Measurements from ENCODE around the gene ZNF423.

Gene ZNF423

GRCh38 chr16:49441366-49441780 is 414.5 kb downstream of the ZNF423 start:
- H3K9ac ChIP-seq (ENCODE audit: low read length) = peak overlapping the region; percentile 17; the same call in 1 of the 2 replicates

GRCh38 chr16:49440156-49441065 is 415.5 kb downstream of the ZNF423 start:
- H2AFZ ChIP-seq (ENCODE audit: low read length) = no peak overlapping the region

More at GRCh38 chr16:49441366-49441780, 414.5 kb downstream of the ZNF423 start:
- no peaks in the 10 kb centered on the region for H3K36me3 ChIP-seq (ENCODE audit: insufficient read depth, low read length)
- H3K27ac ChIP-seq (ENCODE audit: low read depth, low read length, poor library complexity, severe bottlenecking) = peak overlapping the region; percentile 15
- H3K4me3 ChIP-seq (ENCODE audit: low read depth, low read length, poor library complexity, severe bottlenecking) = peak overlapping the region; percentile 26
- H3K9me2 ChIP-seq (ENCODE audit: low read depth, low read length) = no peaks in the 10 kb centered on the region
- H3F3A ChIP-seq (ENCODE audit: insufficient read depth, low read length) = no peaks in the 10 kb centered on the region
- no peaks in the 10 kb centered on the region for H3K79me2 ChIP-seq (ENCODE audit: insufficient read depth, low read length)
- TF ChIP-seq EZH2 (IDR thresholded peaks at IDR 0.05; ENCODE audit: borderline replicate concordance, low read length) = no peak
- TF ChIP-seq CTCF (IDR thresholded peaks at IDR 0.05; ENCODE audit: low read length) = peak; percentile 66
- no peak overlapping the region for H2AFZ ChIP-seq (ENCODE audit: low read length)
- H3K27me3 ChIP-seq (ENCODE audit: insufficient read depth, low read length) = peaks cover 3% of the 10 kb centered on the region; the same call in 1 of the 2 replicates
- peaks cover 49% of the 10 kb centered on the region for H3K4me1 ChIP-seq (ENCODE audit: insufficient read depth, low read length, severe bottlenecking)
- peak overlapping the region; percentile 45 for H3K4me2 ChIP-seq (ENCODE audit: low read length)
- H3K9me3 ChIP-seq (ENCODE audit: low read length) = no peaks in the 10 kb centered on the region
- no peaks in the 10 kb centered on the region for H4K20me1 ChIP-seq (ENCODE audit: insufficient read depth, low read length)

GRCh38 chr16:49439676-49440075 is 416.2 kb downstream of the ZNF423 start:
- H3K27me3 ChIP-seq (ENCODE audit: insufficient read depth, low read length) = peaks cover 6% of the 10 kb centered on the region; the same call in 1 of the 2 replicates
- no peaks in the 10 kb centered on the region for H3K36me3 ChIP-seq (ENCODE audit: insufficient read depth, low read length)
- H3K9me3 ChIP-seq (ENCODE audit: low read length) = no peaks in the 10 kb centered on the region
- no peak overlapping the region for H3K9ac ChIP-seq (ENCODE audit: low read length)
- H2AFZ ChIP-seq (ENCODE audit: low read length) = no peak overlapping the region
- no peaks in the 10 kb centered on the region for H3K9me2 ChIP-seq (ENCODE audit: low read depth, low read length)
- H3K4me2 ChIP-seq (ENCODE audit: low read length) = no peak overlapping the region
- no peak overlapping the region for H3K27ac ChIP-seq (ENCODE audit: low read depth, low read length, poor library complexity, severe bottlenecking)
- peaks cover 38% of the 10 kb centered on the region for H3K4me1 ChIP-seq (ENCODE audit: insufficient read depth, low read length, severe bottlenecking)
- TF ChIP-seq EZH2 (IDR thresholded peaks at IDR 0.05; ENCODE audit: borderline replicate concordance, low read length) (no peak), CTCF (IDR thresholded peaks at IDR 0.05; ENCODE audit: low read length) (no peak)
- no peaks in the 10 kb centered on the region for H3K79me2 ChIP-seq (ENCODE audit: insufficient read depth, low read length)
- H3K4me3 ChIP-seq (ENCODE audit: low read depth, low read length, poor library complexity, severe bottlenecking) = no peak overlapping the region
- no peaks in the 10 kb centered on the region for H3F3A ChIP-seq (ENCODE audit: insufficient read depth, low read length)
- no peaks in the 10 kb centered on the region for H4K20me1 ChIP-seq (ENCODE audit: insufficient read depth, low read length)

More at GRCh38 chr16:49440156-49441065, 415.5 kb downstream of the ZNF423 start:
- Histone ChIP-seq H3K4me1 (ENCODE audit: insufficient read depth, low read length, severe bottlenecking) (peaks cover 45% of the 10 kb centered on the region), H3K9me3 (ENCODE audit: low read length) (no peaks in the 10 kb centered on the region), H3K9ac (ENCODE audit: low read length) (no peak overlapping the region; the same call in 1 of the 2 replicates), H3K79me2 (ENCODE audit: insufficient read depth, low read length) (no peaks in the 10 kb centered on the region), H3F3A (ENCODE audit: insufficient read depth, low read length) (no peaks in the 10 kb centered on the region), H3K27me3 (ENCODE audit: insufficient read depth, low read length) (peaks cover 6% of the 10 kb centered on the region; the same call in 1 of the 2 replicates), H3K4me3 (ENCODE audit: low read depth, low read length, poor library complexity, severe bottlenecking) (no peak overlapping the region), H3K36me3 (ENCODE audit: insufficient read depth, low read length) (no peaks in the 10 kb centered on the region), H3K27ac (ENCODE audit: low read depth, low read length, poor library complexity, severe bottlenecking) (no peak overlapping the region), H3K4me2 (ENCODE audit: low read length) (peak overlapping the region; percentile 45), H4K20me1 (ENCODE audit: insufficient read depth, low read length) (no peaks in the 10 kb centered on the region), H3K9me2 (ENCODE audit: low read depth, low read length) (no peaks in the 10 kb centered on the region)
- TF ChIP-seq EZH2 (IDR thresholded peaks at IDR 0.05; ENCODE audit: borderline replicate concordance, low read length) = no peak
- peak; percentile 41 for TF ChIP-seq CTCF (IDR thresholded peaks at IDR 0.05; ENCODE audit: low read length)
